Measurements from ENCODE around the gene AFG1L. TPM values are rescaled to one million over a fixed set of nuclear protein-coding genes. Genes with fewer than 3 reads are reported as not detected.

AFG1L gene
- total and polyA plus RNA-seq, 2 donors (not counting 1 experiment from before 2014, with no cell fraction given), result 1.7 to 5.4 TPM

GRCh38 chr6:108250240-108250866 lies 44.5 kb upstream of the AFG1L start:
- Histone ChIP-seq H3K9ac (ENCODE audit: insufficient read depth, low read length) (no peak overlapping the region), H3K9me3 (ENCODE audit: control insufficient read depth, insufficient read depth, low read depth, low read length) (no peaks in the 10 kb centered on the region), H2AFZ (ENCODE audit: low read length) (no peak overlapping the region), H3K4me1 (ENCODE audit: control insufficient read depth, extremely low read depth, insufficient read depth, low read length) (no peaks in the 10 kb centered on the region), H3K27me3 (ENCODE audit: control insufficient read depth, insufficient read depth, low read length) (no peaks in the 10 kb centered on the region), H4K20me1 (ENCODE audit: control insufficient read depth, extremely low read depth, insufficient read depth, low read length) (no peaks in the 10 kb centered on the region), H3K79me2 (ENCODE audit: control insufficient read depth, insufficient read depth, low read length) (peaks cover 51% of the 10 kb centered on the region), H3K27ac (ENCODE audit: insufficient read depth, low read length) (no peak overlapping the region), H3K4me2 (ENCODE audit: extremely low read depth, insufficient read depth, low read length) (no peak overlapping the region), H3K36me3 (ENCODE audit: control insufficient read depth, insufficient read depth, low read length) (no peaks in the 10 kb centered on the region), H3K4me3 (replicated peaks in 1 of 4; ENCODE audit: control extremely low read depth in 1 of 4, insufficient read depth in 1 of 4, low read depth in 3 of 4, low read length in 4 of 4) (no peak overlapping the region)
- TF ChIP-seq EZH2 (IDR thresholded peaks at IDR 0.05; ENCODE audit: low read length, missing control alignments), result no peak
- peak; percentile 21 to 37 for TF ChIP-seq CTCF (conservative IDR thresholded peaks at IDR 0.05 in 1 of 2, IDR thresholded peaks at IDR 0.05 in 1 of 2; ENCODE audit: low read depth in 1 of 2, low read length in 2 of 2)
- DNase-seq (ENCODE audit: low read depth in 2 of 2), result peak; percentile 19 to 25

- Histone ChIP-seq H3K4me2 (ENCODE audit: extremely low read depth, insufficient read depth, low read length) (no peak overlapping the region), H3K9me3 (ENCODE audit: control insufficient read depth, insufficient read depth, low read depth, low read length) (no peaks in the 10 kb centered on the region), H2AFZ (ENCODE audit: low read length) (no peak overlapping the region), H3K27ac (ENCODE audit: insufficient read depth, low read length) (no peak overlapping the region), H3K9ac (ENCODE audit: insufficient read depth, low read length) (no peak overlapping the region), H3K27me3 (ENCODE audit: control insufficient read depth, insufficient read depth, low read length) (no peaks in the 10 kb centered on the region), H3K4me3 (replicated peaks in 1 of 4; ENCODE audit: control extremely low read depth in 1 of 4, insufficient read depth in 1 of 4, low read depth in 3 of 4, low read length in 4 of 4) (no peak overlapping the region), H3K36me3 (ENCODE audit: control insufficient read depth, insufficient read depth, low read length) (no peaks in the 10 kb centered on the region), H4K20me1 (ENCODE audit: control insufficient read depth, extremely low read depth, insufficient read depth, low read length) (no peaks in the 10 kb centered on the region), H3K4me1 (ENCODE audit: control insufficient read depth, extremely low read depth, insufficient read depth, low read length) (no peaks in the 10 kb centered on the region), H3K79me2 (ENCODE audit: control insufficient read depth, insufficient read depth, low read length) (peaks cover 58% of the 10 kb centered on the region)
- TF ChIP-seq EZH2 (IDR thresholded peaks at IDR 0.05; ENCODE audit: low read length, missing control alignments) (no peak), CTCF (conservative IDR thresholded peaks at IDR 0.05 in 1 of 2, IDR thresholded peaks at IDR 0.05 in 1 of 2; ENCODE audit: low read depth in 1 of 2, low read length in 2 of 2) (no peak)
- no peak for DNase-seq (ENCODE audit: low read depth in 2 of 2)
Measured at GRCh38 chr6:108251252-108251651, 43.6 kb upstream of the AFG1L start.

GRCh38 chr6:108252055-108252454 lies 42.8 kb upstream of the AFG1L start:
- Histone ChIP-seq H3K4me1 (ENCODE audit: control insufficient read depth, extremely low read depth, insufficient read depth, low read length) (no peaks in the 10 kb centered on the region), H3K4me3 (replicated peaks in 1 of 4; ENCODE audit: control extremely low read depth in 1 of 4, insufficient read depth in 1 of 4, low read depth in 3 of 4, low read length in 4 of 4) (no peak overlapping the region), H3K9ac (ENCODE audit: insufficient read depth, low read length) (no peak overlapping the region), H3K36me3 (ENCODE audit: control insufficient read depth, insufficient read depth, low read length) (no peaks in the 10 kb centered on the region), H3K4me2 (ENCODE audit: extremely low read depth, insufficient read depth, low read length) (no peak overlapping the region), H2AFZ (ENCODE audit: low read length) (no peak overlapping the region), H3K9me3 (ENCODE audit: control insufficient read depth, insufficient read depth, low read depth, low read length) (no peaks in the 10 kb centered on the region), H4K20me1 (ENCODE audit: control insufficient read depth, extremely low read depth, insufficient read depth, low read length) (no peaks in the 10 kb centered on the region), H3K27ac (ENCODE audit: insufficient read depth, low read length) (no peak overlapping the region), H3K79me2 (ENCODE audit: control insufficient read depth, insufficient read depth, low read length) (peaks cover 60% of the 10 kb centered on the region), H3K27me3 (ENCODE audit: control insufficient read depth, insufficient read depth, low read length) (no peaks in the 10 kb centered on the region)
- TF ChIP-seq CTCF (conservative IDR thresholded peaks at IDR 0.05 in 1 of 2, IDR thresholded peaks at IDR 0.05 in 1 of 2; ENCODE audit: low read depth in 1 of 2, low read length in 2 of 2) (no peak), EZH2 (IDR thresholded peaks at IDR 0.05; ENCODE audit: low read length, missing control alignments) (no peak)
- DNase-seq (ENCODE audit: low read depth in 2 of 2), result no peak
